Nephron (organoid): ENCODE data around the gene ATP6V0A1.

Source experiments
- H3K27ac Mint-ChIP-seq, 3 experiments: 2 replicates each; pipeline ENCODE4 v1.8.0; 2020; ENCODE audit warnings: mixed read lengths in 3 of 3, mild to moderate bottlenecking in 2 of 3, moderate library complexity in 1 of 3
- H3K27me3 Mint-ChIP-seq: 2 replicates; pipeline ENCODE4 v1.8.0; 2021; ENCODE audit warnings: low read depth, mild to moderate bottlenecking, moderate library complexity, mixed read lengths
- H3K36me3 Mint-ChIP-seq: 2 replicates; pipeline ENCODE4 v1.8.0; 2020; ENCODE audit warnings: low read depth, mixed read lengths
- H3K4me1 Mint-ChIP-seq: 2 replicates; pipeline ENCODE4 v1.8.0; 2020; ENCODE audit warnings: mixed read lengths
- H3K4me3 Mint-ChIP-seq, 3 experiments: 2 replicates each; pipeline ENCODE4 v1.8.0; 2020; ENCODE audit warnings: mild to moderate bottlenecking in 3 of 3, mixed read lengths in 3 of 3, moderate library complexity in 2 of 3
- H3K9me3 Mint-ChIP-seq: 2 replicates; pipeline ENCODE4 v1.8.0; 2020; ENCODE audit warnings: mixed read lengths
- CTCF ChIP-seq, 3 experiments: fragments of 200-600 bp; sonication (generic); IDR thresholded peaks; one replicate each; pipeline ENCODE4 v1.5.0; 2021; ENCODE audit warnings: antibody characterized with exemption in 3 of 3; ENCODE audit not compliant: unreplicated experiment in 3 of 3

ATP6V0A1 gene

GRCh38 chr17:42521666-42522262 lies 63.1 kb downstream of the ATP6V0A1 start:
- Mint-ChIP-seq H3K27ac (peak overlapping the region; percentile 99 to 100 (median 100)), H3K27me3 (no peaks in the 10 kb centered on the region), H3K4me3 (peak overlapping the region; percentile 30 to 64 (median 45)), H3K36me3 (peaks cover 8% of the 10 kb centered on the region), H3K9me3 (no peaks in the 10 kb centered on the region), H3K4me1 (peaks cover 73% of the 10 kb centered on the region)
- TF ChIP-seq CTCF (IDR thresholded peaks at IDR 0.05; ENCODE audit: unreplicated experiment in 3 of 3) = no peak

GRCh38 chr17:42522263-42522790 lies 63.6 kb downstream of the ATP6V0A1 start:
- no peak for TF ChIP-seq CTCF (IDR thresholded peaks at IDR 0.05; ENCODE audit: unreplicated experiment in 3 of 3)
- Mint-ChIP-seq H3K27ac (peak overlapping the region; percentile 99 to 100 (median 100)), H3K4me3 (peak overlapping the region; percentile 12 to 54 (median 44)), H3K9me3 (no peaks in the 10 kb centered on the region), H3K27me3 (no peaks in the 10 kb centered on the region), H3K36me3 (peaks cover 8% of the 10 kb centered on the region), H3K4me1 (peaks cover 74% of the 10 kb centered on the region)

GRCh38 chr17:42522798-42523278 lies 64.2 kb downstream of the ATP6V0A1 start:
- Mint-ChIP-seq H3K9me3 (no peaks in the 10 kb centered on the region), H3K27ac (peak overlapping the region; percentile 99 to 100 (median 100)), H3K27me3 (no peaks in the 10 kb centered on the region), H3K36me3 (peaks cover 8% of the 10 kb centered on the region), H3K4me1 (peaks cover 71% of the 10 kb centered on the region), H3K4me3 (peak overlapping the region in 2 of 3 experiments; percentile 44 to 54)
- no peak for TF ChIP-seq CTCF (IDR thresholded peaks at IDR 0.05; ENCODE audit: unreplicated experiment in 3 of 3)

GRCh38 chr17:42525221-42525620 lies 66.5 kb downstream of the ATP6V0A1 start:
- H3K4me3 Mint-ChIP-seq = no peak overlapping the region
- no peaks in the 10 kb centered on the region for H3K27me3 Mint-ChIP-seq
- peaks cover 47% of the 10 kb centered on the region for H3K4me1 Mint-ChIP-seq
- H3K27ac Mint-ChIP-seq = peak overlapping the region; percentile 11 to 99 (median 85)
- no peaks in the 10 kb centered on the region for H3K9me3 Mint-ChIP-seq
- no peak for TF ChIP-seq CTCF (IDR thresholded peaks at IDR 0.05; ENCODE audit: unreplicated experiment in 3 of 3)
- peaks cover 8% of the 10 kb centered on the region for H3K36me3 Mint-ChIP-seq

GRCh38 chr17:42526031-42526444 lies 67.4 kb downstream of the ATP6V0A1 start:
- TF ChIP-seq CTCF (IDR thresholded peaks at IDR 0.05; ENCODE audit: unreplicated experiment in 3 of 3) = no peak
- peaks cover 39% of the 10 kb centered on the region for H3K4me1 Mint-ChIP-seq
- H3K27me3 Mint-ChIP-seq = no peaks in the 10 kb centered on the region
- no peaks in the 10 kb centered on the region for H3K9me3 Mint-ChIP-seq
- no peak overlapping the region for H3K4me3 Mint-ChIP-seq
- H3K27ac Mint-ChIP-seq = peak overlapping the region; percentile 60 to 87 (median 74)
- peaks cover 8% of the 10 kb centered on the region for H3K36me3 Mint-ChIP-seq

GRCh38 chr17:42527932-42528331 lies 69.3 kb downstream of the ATP6V0A1 start:
- no peak for TF ChIP-seq CTCF (IDR thresholded peaks at IDR 0.05; ENCODE audit: unreplicated experiment in 3 of 3)
- H3K9me3 Mint-ChIP-seq = no peaks in the 10 kb centered on the region
- peaks cover 3% of the 10 kb centered on the region for H3K36me3 Mint-ChIP-seq
- no peak overlapping the region for H3K4me3 Mint-ChIP-seq
- no peaks in the 10 kb centered on the region for H3K27me3 Mint-ChIP-seq
- no peak overlapping the region for H3K27ac Mint-ChIP-seq
- H3K4me1 Mint-ChIP-seq = peaks cover 26% of the 10 kb centered on the region
